Spleen (tissue), 11 donors: ENCODE measurements around the gene RFX1. TPM values are rescaled to one million over a fixed set of nuclear protein-coding genes. Genes with fewer than 3 reads are reported as not detected.
"Not testable (repeated sequence)": the region's sequence is repeated elsewhere in the genome, so short reads cannot be mapped to it uniquely, and the experiment has no call there.

ENCODE experiments used
- DNase-seq: peaks from one replicate; pipeline ENCODE4 v3.0.0-alpha.2; 2020
- H3K27ac ChIP-seq, 8 donors: fragments of 200-600 bp; sonication (generic) in 7 of 8; 1 replicate in 4 of 8; 2 replicates in 4 of 8; pipeline versions ENCODE4 v1.5.0 to v1.8.0; 2016 to 2021; ENCODE audit warnings: inconsistent platforms in 4 of 8, mild to moderate bottlenecking in 4 of 8, moderate library complexity in 1 of 8
- H3K27me3 ChIP-seq, 7 donors: fragments of 200-600 bp; sonication (generic) in 6 of 7; replicated peaks in 1 of 7; 1 replicate in 4 of 7; 2 replicates in 3 of 7; pipeline versions ENCODE4 v1.5.0 to v1.8.0; 2016 to 2021; ENCODE audit warnings: inconsistent platforms in 3 of 7, mild to moderate bottlenecking in 1 of 7
- H3K36me3 ChIP-seq, 6 donors: fragments of 200-600 bp; sonication (generic) in 5 of 6; 1 replicate in 4 of 6; 2 replicates in 2 of 6; pipeline versions ENCODE4 v1.5.0 to v1.8.0; 2016 to 2021; ENCODE audit warnings: inconsistent platforms in 2 of 6
- H3K4me1 ChIP-seq, 6 donors: fragments of 200-600 bp; sonication (generic) in 5 of 6; 1 replicate in 3 of 6; 2 replicates in 3 of 6; pipeline versions ENCODE4 v1.5.0 to v1.8.0; 2016 to 2021; ENCODE audit warnings: inconsistent platforms in 3 of 6
- H3K4me3 ChIP-seq, 8 donors: fragments of 200-600 bp; sonication (generic) in 7 of 8; 1 replicate in 4 of 8; 2 replicates in 4 of 8; pipeline versions ENCODE4 v1.5.0 to v1.8.0; 2016 to 2021; ENCODE audit warnings: inconsistent platforms in 4 of 8, mild to moderate bottlenecking in 4 of 8, moderate library complexity in 2 of 8
- H3K9me3 ChIP-seq, 8 donors: fragments of 200-600 bp; sonication (generic) in 7 of 8; 1 replicate in 4 of 8; 2 replicates in 4 of 8; pipeline versions ENCODE4 v1.5.0 to v1.8.0; 2016 to 2021; ENCODE audit warnings: inconsistent platforms in 4 of 8
- POLR2A ChIP-seq, 3 donors: fragments of 450-650 bp; IDR thresholded peaks; one replicate each; pipeline ENCODE4 v1.5.1; 2017; ENCODE audit warnings: antibody characterized with exemption in 3 of 3, mild to moderate bottlenecking in 1 of 3
- POLR2AphosphoS5 ChIP-seq, 3 donors: sonication (generic); formaldehyde crosslinking; IDR thresholded peaks; one replicate each; pipeline ENCODE4 v1.5.1; 2017; ENCODE audit warnings: antibody characterized with exemption in 3 of 3
- WGBS, 5 donors: extraction: QIAGEN DNeasy Blood & Tissue Kit in 3 of 5; methylation state at CpG; one replicate each; pipeline versions ENCODE4 v1.1.5 to v1.1.7; 2013 to 2018; 5-methylcytosine and 5-hydroxymethylcytosine counted together
- intact Hi-C: fragments of 100-400 bp; cut with DNase I; formaldehyde crosslinking; loops from one replicate; pipeline ENCODE4 v1.15.0; 2023; ENCODE audit warnings: low total_unique reads
- polyA plus RNA-seq, 3 donors: library from polyadenylated mRNA; stranded (reverse); fragments of 200-250 nt; gene quantifications; one replicate each; pipeline ENCODE4 v1.2.1, GENCODE V29; 2013
- total RNA-seq, 7 donors: library from RNA; depleted of rRNA in 3 of 7; stranded (reverse); fragments of >200 nt in 3 of 7; fragmentation: NEBNext Ultra II Directional in 4 of 7; extraction: Animal tissue kit (Norgen Biotek cat#: 25700) in 4 of 7; gene quantifications; one replicate each; pipeline versions ENCODE4 v1.1.0 to v1.2.1, GENCODE V29; 2016 to 2021
- TF ChIP-seq, protein P1 (sequence below), 11 experiments: fragments of 200-600 bp in 7 of 11; fragments of 450-650 bp in 4 of 11; sonication (generic) in 4 of 11; IDR thresholded peaks in 8 of 11; conservative IDR thresholded peaks in 3 of 11; 1 replicate in 7 of 11; 2 replicates in 4 of 11; pipeline versions ENCODE4 v1.4.0 to v1.8.0; 2016 to 2021; ENCODE audit warnings: antibody characterized with exemption in 11 of 11, inconsistent platforms in 4 of 11, mild to moderate bottlenecking in 1 of 11
- donor health status: healthy with polysubstance abuse.
- donor health status: DM: no; HTN: no; CAD: no; lungs with moderate emphysema.
- donor health status: DM: no; HTN: no; CAD: no.
- donor health status: Bipolar disorder and iron deficiency.
- donor health status: healthy.
- donor health status: DM: no; HTN: no; CAD: no.
- donor health status: DM: yes; HTN: yes; CAD: no.

Gene RFX1
- total and polyA plus RNA-seq, 10 donors, result 2.2 to 22.4 (median 10.9) TPM

DNA sequence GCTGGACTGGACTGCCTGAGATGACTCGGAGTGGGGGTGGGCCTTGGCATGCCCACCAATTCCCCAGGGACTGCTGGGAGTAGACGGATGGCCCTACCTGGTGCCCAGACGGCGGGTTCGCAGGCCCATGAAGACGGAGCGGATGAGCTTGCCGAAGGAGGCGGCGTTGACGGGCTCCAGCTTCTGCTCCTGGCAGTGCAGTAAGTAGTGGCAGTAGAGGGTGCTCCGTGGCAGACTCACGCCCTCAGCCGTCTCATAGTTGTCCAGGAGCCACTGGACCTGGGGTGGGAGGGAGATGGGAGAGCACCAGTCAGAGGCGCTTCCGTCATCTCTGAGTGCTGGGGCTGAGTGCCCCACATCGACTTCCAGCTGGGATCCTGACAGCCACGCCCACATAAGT, 36.2 kb downstream of the RFX1 start:
- no peaks in the 10 kb centered on the region for H3K9me3 ChIP-seq
- TF ChIP-seq, protein P1, sequence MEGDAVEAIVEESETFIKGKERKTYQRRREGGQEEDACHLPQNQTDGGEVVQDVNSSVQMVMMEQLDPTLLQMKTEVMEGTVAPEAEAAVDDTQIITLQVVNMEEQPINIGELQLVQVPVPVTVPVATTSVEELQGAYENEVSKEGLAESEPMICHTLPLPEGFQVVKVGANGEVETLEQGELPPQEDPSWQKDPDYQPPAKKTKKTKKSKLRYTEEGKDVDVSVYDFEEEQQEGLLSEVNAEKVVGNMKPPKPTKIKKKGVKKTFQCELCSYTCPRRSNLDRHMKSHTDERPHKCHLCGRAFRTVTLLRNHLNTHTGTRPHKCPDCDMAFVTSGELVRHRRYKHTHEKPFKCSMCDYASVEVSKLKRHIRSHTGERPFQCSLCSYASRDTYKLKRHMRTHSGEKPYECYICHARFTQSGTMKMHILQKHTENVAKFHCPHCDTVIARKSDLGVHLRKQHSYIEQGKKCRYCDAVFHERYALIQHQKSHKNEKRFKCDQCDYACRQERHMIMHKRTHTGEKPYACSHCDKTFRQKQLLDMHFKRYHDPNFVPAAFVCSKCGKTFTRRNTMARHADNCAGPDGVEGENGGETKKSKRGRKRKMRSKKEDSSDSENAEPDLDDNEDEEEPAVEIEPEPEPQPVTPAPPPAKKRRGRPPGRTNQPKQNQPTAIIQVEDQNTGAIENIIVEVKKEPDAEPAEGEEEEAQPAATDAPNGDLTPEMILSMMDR (IDR thresholded peaks at IDR 0.05 in 8 of 11, conservative IDR thresholded peaks at IDR 0.05 in 3 of 11), result no peak
- TF ChIP-seq POLR2AphosphoS5 (IDR thresholded peaks at IDR 0.05), result no peak
- TF ChIP-seq POLR2A (IDR thresholded peaks at IDR 0.05), result no peak
- H3K4me3 ChIP-seq, result no peak overlapping the region
- H3K27ac ChIP-seq, result no peak overlapping the region
- H3K27me3 ChIP-seq, result no peaks in the 10 kb centered on the region
- DNase-seq, result no peak
- H3K36me3 ChIP-seq, result peaks cover 0 to 99% (median 67%) of the 10 kb centered on the region in 6 donors
- no peaks in the 10 kb centered on the region for H3K4me1 ChIP-seq
- intact Hi-C loops, result no loop called here
- WGBS, 5 donors, result 93 to 97% (median 93%) methylated on average over 14 to 18 of the region's 18 CpGs

DNA sequence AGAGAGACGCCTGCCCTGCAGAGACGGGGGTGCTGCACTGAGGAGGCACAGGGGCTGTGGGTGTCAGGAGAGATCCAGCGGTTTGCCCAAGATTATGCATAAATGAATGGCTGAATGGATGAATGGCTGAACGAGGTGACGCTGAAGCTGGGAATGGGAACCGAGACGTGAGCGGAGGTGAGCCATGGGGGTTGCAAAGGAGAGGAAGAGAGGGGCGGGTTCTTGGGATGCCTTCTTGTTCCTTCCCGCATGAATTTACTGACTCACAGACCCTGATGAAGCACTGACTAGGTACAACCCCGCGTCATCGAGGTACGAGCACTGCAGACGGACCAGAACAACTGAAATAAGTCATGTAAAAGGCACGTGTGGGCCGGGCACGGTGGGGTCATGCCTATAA, 37.1 kb downstream of the RFX1 start:
- WGBS, 5 donors, result 93 to 95% (median 94%) methylated on average over 18 of the region's 18 CpGs
- intact Hi-C loops, result no loop called here
- Histone ChIP-seq H3K27me3 (no peaks in the 10 kb centered on the region), H3K36me3 (peaks cover 0 to 100% (median 74%) of the 10 kb centered on the region in 6 donors), H3K9me3 (no peaks in the 10 kb centered on the region), H3K4me1 (no peaks in the 10 kb centered on the region), H3K4me3 (no peak overlapping the region), H3K27ac (no peak overlapping the region)
- TF ChIP-seq, protein P1 (IDR thresholded peaks at IDR 0.05 in 8 of 11, conservative IDR thresholded peaks at IDR 0.05 in 3 of 11), result no peak
- no peak for TF ChIP-seq POLR2AphosphoS5 (IDR thresholded peaks at IDR 0.05)
- no peak for TF ChIP-seq POLR2A (IDR thresholded peaks at IDR 0.05)
- DNase-seq, result no peak

DNA sequence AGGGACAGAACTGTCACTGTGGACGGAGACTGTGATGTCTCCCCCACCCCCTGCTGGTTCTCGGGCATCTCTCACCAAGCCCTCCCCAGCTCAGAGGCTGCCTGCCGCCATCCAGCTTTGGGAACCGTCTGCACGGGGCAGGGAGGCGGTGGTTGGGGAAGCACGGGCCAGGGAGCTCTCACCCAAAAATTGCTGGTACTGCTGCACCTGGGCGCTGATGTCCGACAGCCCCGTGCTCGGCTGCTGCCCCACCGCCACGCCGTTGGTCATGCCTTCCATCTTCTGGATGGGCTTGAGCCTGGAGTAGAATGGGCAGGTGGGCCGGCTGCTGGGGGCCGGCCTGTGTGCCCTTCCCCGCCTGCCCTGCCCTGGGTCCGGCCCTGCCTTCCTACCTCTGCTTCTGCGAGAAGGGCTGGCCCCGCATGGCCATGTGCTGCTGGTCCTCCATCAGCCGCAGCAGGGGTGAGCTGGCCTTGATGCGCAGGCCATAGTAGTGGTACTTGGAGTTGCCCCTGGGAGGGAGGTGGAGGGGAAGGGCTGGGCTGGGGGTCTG, 37.7 kb downstream of the RFX1 start:
- no peak overlapping the region for H3K4me3 ChIP-seq
- 94 to 97% (median 96%) methylated on average over 11 to 22 of the region's 22 CpGs for WGBS, 5 donors
- no peaks in the 10 kb centered on the region for H3K27me3 ChIP-seq
- intact Hi-C loops, result no loop called here
- peaks cover 0 to 100% (median 79%) of the 10 kb centered on the region in 6 donors for H3K36me3 ChIP-seq
- no peaks in the 10 kb centered on the region for H3K4me1 ChIP-seq
- no peak overlapping the region for H3K27ac ChIP-seq
- no peaks in the 10 kb centered on the region for H3K9me3 ChIP-seq
- no peak for DNase-seq
- TF ChIP-seq, protein P1 (IDR thresholded peaks at IDR 0.05 in 8 of 11, conservative IDR thresholded peaks at IDR 0.05 in 3 of 11), result no peak
- TF ChIP-seq POLR2A (IDR thresholded peaks at IDR 0.05) (no peak), POLR2AphosphoS5 (IDR thresholded peaks at IDR 0.05) (no peak)

DNA sequence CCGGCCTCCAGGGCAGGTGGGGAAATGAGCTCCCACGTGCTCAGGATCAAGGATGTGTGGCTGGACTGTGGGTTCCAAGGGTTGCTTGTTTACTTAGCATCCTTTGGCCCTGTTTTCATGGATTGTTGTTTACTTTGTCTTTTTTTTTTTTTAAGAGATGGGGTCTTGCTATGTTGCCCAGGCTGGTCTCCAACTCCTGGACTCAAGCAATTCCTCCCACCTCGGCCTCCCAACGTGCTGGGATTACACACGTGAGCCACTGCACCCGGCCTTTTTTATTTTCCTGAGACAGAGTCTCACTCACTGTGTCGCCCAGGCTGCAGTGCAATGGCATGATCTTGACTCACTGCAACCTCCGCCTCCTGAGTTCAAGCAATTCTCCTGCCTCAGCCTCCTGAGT, 38.9 kb downstream of the RFX1 start:
- H3K4me1 ChIP-seq, H3K27me3 ChIP-seq, H3K4me3 ChIP-seq, DNase-seq, H3K9me3 ChIP-seq, H3K27ac ChIP-seq, intact Hi-C loops: not testable (repeated sequence)
- WGBS, 5 donors, result 89 to 97% (median 95%) methylated on average over 8 of the region's 8 CpGs
- H3K36me3 ChIP-seq, result peaks cover 0 to 100% (median 82%) of the 10 kb centered on the region in 6 donors
